A549 (cell line): Measurements from ENCODE around the gene FSD1. TPM values are rescaled to one million over a fixed set of nuclear protein-coding genes. Genes with fewer than 3 reads are reported as not detected.
"Not testable (repeated sequence)": the region's sequence is repeated elsewhere in the genome, so short reads cannot be mapped to it uniquely, and the experiment has no call there.

Experiments
- ATAC-seq, 2 experiments: fragments of 200-7000 bp in 1 of 2; fragments of >200 bp in 1 of 2; cut with Nextera tagmentation in 1 of 2; cut with Tn5 transposase in 1 of 2; 3 replicates each; pipeline versions ENCODE4 v1.8.0 to v1.9.1; 2018 to 2020; ENCODE audit warnings: mild to moderate bottlenecking in 1 of 2, moderate library complexity in 1 of 2
- CTCF ChIA-PET: fragments of 300-600 bp; sonication (Branson Sonifier 250); formaldehyde crosslinking; extraction: SDS; loops from one replicate; lab custom pipeline; 2021; ENCODE audit warnings: antibody characterized with exemption, inconsistent platforms; lab: Yijun Ruan, JAX
- POLR2A ChIA-PET: fragments of 350-600 bp; formaldehyde crosslinking; extraction: SDS; loops from one replicate; lab custom pipeline; 2021; ENCODE audit warnings: antibody characterized with exemption, inconsistent platforms; lab: Yijun Ruan, JAX
- DNase-seq, 2 experiments: peaks; one replicate each; pipeline versions ENCODE4 v3.0.0 to v3.0.0-alpha.2; 2011 to 2016; ENCODE audit warnings: low read depth in 1 of 2, low spot score in 1 of 2
- FAIRE-seq: peaks from 2 replicates; lab custom pipeline; 2011; peaks lifted over from hg19 to GRCh38; lab: Jason Lieb, UNC
- H3K27ac ChIP-seq, 2 experiments: fragments of >200 bp; sonication (Bioruptor Twin); formaldehyde crosslinking; 3 replicates each; pipeline ENCODE4 v1.5.1; 2016 to 2017
- H3K4me1 ChIP-seq: fragments of >200 bp; sonication (Bioruptor Twin); formaldehyde crosslinking; 3 replicates; pipeline ENCODE4 v1.6.1; 2016
- H3K4me2 ChIP-seq: fragments of >200 bp; sonication (Bioruptor Twin); formaldehyde crosslinking; 3 replicates; pipeline ENCODE4 v1.6.1; 2016
- H3K4me3 ChIP-seq: fragments of >200 bp; sonication (Bioruptor Twin); formaldehyde crosslinking; 3 replicates; pipeline ENCODE4 v1.5.1; 2016
- H3K9me3 ChIP-seq: fragments of >200 bp; sonication (Bioruptor Twin); formaldehyde crosslinking; 3 replicates; pipeline ENCODE4 v1.6.1; 2016
- ATOH8 ChIP-seq: fragments of 250-450 bp; sonication (Bioruptor Pico); IDR thresholded peaks from 2 replicates; pipeline ENCODE4 v1.5.0; 2020; ENCODE audit warnings: low read depth, mild to moderate bottlenecking, moderate library complexity
- BHLHE40 ChIP-seq: IDR thresholded peaks from 2 replicates; pipeline ENCODE4 v1.6.1; 2012; ENCODE audit warnings: low read depth, low read length, inconsistent platforms
- CBX8 ChIP-seq: fragments of 200-600 bp; sonication (generic); IDR thresholded peaks from 2 replicates; pipeline ENCODE4 v1.6.1; 2016
- CEBPB ChIP-seq, 2 experiments: fragments of >200 bp in 1 of 2; sonication (Bioruptor Twin) in 1 of 2; formaldehyde crosslinking in 1 of 2; IDR thresholded peaks; 2 replicates each; pipeline ENCODE4 v1.6.1; 2012 to 2016
- CHD4 ChIP-seq: fragments of 200-600 bp; sonication (generic); IDR thresholded peaks from 2 replicates; pipeline ENCODE4 v1.6.1; 2016; ENCODE audit warnings: antibody characterized with exemption, mild to moderate bottlenecking, borderline replicate concordance
- EHF ChIP-seq: fragments of 250-450 bp; sonication (Bioruptor Pico); IDR thresholded peaks from 2 replicates; pipeline ENCODE4 v1.5.0; 2020; ENCODE audit warnings: mild to moderate bottlenecking
- EP300 ChIP-seq, 2 experiments: fragments of >200 bp; sonication (Bioruptor Twin); formaldehyde crosslinking; IDR thresholded peaks; 2 replicates in 1 of 2; 3 replicates in 1 of 2; pipeline ENCODE4 v1.6.1; 2016 to 2017
- FOSB ChIP-seq: fragments of 250-450 bp; sonication (Bioruptor Pico); IDR thresholded peaks from 2 replicates; pipeline ENCODE4 v1.5.0; 2020; ENCODE audit warnings: mild to moderate bottlenecking, moderate library complexity
- HMGXB4 ChIP-seq: fragments of 250-450 bp; sonication (Bioruptor Pico); IDR thresholded peaks from 2 replicates; pipeline ENCODE4 v1.5.0; 2021; ENCODE audit warnings: mild to moderate bottlenecking, moderate library complexity, borderline replicate concordance
- HOXB5 ChIP-seq: fragments of 250-450 bp; sonication (Bioruptor Pico); IDR thresholded peaks from 2 replicates; pipeline ENCODE4 v1.5.0; 2020; ENCODE audit warnings: mild to moderate bottlenecking, moderate library complexity
- JUNB ChIP-seq: fragments of >200 bp; sonication (Bioruptor Twin); formaldehyde crosslinking; IDR thresholded peaks from 2 replicates; pipeline ENCODE4 v1.6.1; 2016
- MAFK ChIP-seq: fragments of 450-650 bp; IDR thresholded peaks from 2 replicates; pipeline ENCODE4 v1.6.1; 2014; ENCODE audit not compliant: partially characterized antibody
- NFE2L2 ChIP-seq: fragments of 150-350 bp; conservative IDR thresholded peaks from 2 replicates; pipeline ENCODE4 v1.6.1; 2014; ENCODE audit warnings: low read length
- NPAS2 ChIP-seq: fragments of 250-450 bp; sonication (Bioruptor Pico); IDR thresholded peaks from 2 replicates; pipeline ENCODE4 v1.8.0; 2022; ENCODE audit warnings: mild to moderate bottlenecking, moderate library complexity, borderline replicate concordance
- NR3C1 ChIP-seq: fragments of >200 bp; sonication (Bioruptor Twin); formaldehyde crosslinking; IDR thresholded peaks from 3 replicates; pipeline ENCODE4 v1.6.1; 2017
- RFX5 ChIP-seq: fragments of 450-650 bp; IDR thresholded peaks from 2 replicates; pipeline ENCODE4 v1.7.1; 2014; ENCODE audit warnings: antibody characterized with exemption, mild to moderate bottlenecking, moderate library complexity
- RNF2 ChIP-seq: fragments of 200-600 bp; sonication (generic); IDR thresholded peaks from 2 replicates; pipeline ENCODE4 v1.6.1; 2016; ENCODE audit warnings: low read depth, mild to moderate bottlenecking, antibody characterized with exemption, moderate library complexity, borderline replicate concordance
- SMC3 ChIP-seq: fragments of >200 bp; sonication (Bioruptor Twin); formaldehyde crosslinking; IDR thresholded peaks from 3 replicates; pipeline ENCODE4 v1.6.1; 2018; ENCODE audit warnings: inconsistent platforms
- USF2 ChIP-seq: fragments of 450-650 bp; IDR thresholded peaks from 2 replicates; pipeline ENCODE4 v1.6.1; 2014; ENCODE audit warnings: antibody characterized with exemption
- ZFP36 ChIP-seq: fragments of 450-650 bp; IDR thresholded peaks from 2 replicates; pipeline ENCODE4 v1.6.1; 2014; ENCODE audit warnings: borderline replicate concordance; ENCODE audit not compliant: partially characterized antibody
- ZNF302 ChIP-seq: fragments of 250-450 bp; sonication (Bioruptor Pico); IDR thresholded peaks from 2 replicates; pipeline ENCODE4 v1.9.0; 2021; ENCODE audit warnings: inconsistent platforms, mild to moderate bottlenecking, moderate library complexity
- WGBS: methylation state at CpG from one replicate; pipeline ENCODE4 v1.1.6; 2017; ENCODE audit errors: missing lambda C conversion rate; 5-methylcytosine and 5-hydroxymethylcytosine counted together
- polyA plus RNA-seq, 4 experiments: library from polyadenylated mRNA; depleted of rRNA in 3 of 4; stranded (reverse); fragments of >200 nt; fragmentation: RNase III in 1 of 4; extraction: RNeasy Plus Mini Kit Qiagen cat#74134 plus additional on column Dnase treatment in 1 of 4; gene quantifications; 2 replicates in 3 of 4; 3 replicates in 1 of 4; pipeline ENCODE4 v1.2.3, GENCODE V29; 2011 to 2017

The FSD1 gene
- polyA plus RNA-seq, 2 of the 4 experiments (the other 2 are of a cell fraction), result 3.5 to 13.2 TPM

- no peak for FAIRE-seq
- ChIA-PET POLR2A (no interaction called here), CTCF (interaction anchor here (0.6 to 1.4 kb wide), 4 partner anchors 17 to 280 kb away, joined by 3 to 4 read pairs (median 3); no protein-coding TSS in a partner anchor)
- Histone ChIP-seq H3K4me3 (peak overlapping the region; percentile 17; the same call in 1 of the 3 replicates), H3K27ac (no peak overlapping the region), H3K4me1 (peaks cover 2% of the 10 kb centered on the region; the same call in 1 of the 3 replicates), H3K4me2 (peak overlapping the region; percentile 72), H3K9me3 (no peaks in the 10 kb centered on the region)
- peak; percentile 94 to 96 for ATAC-seq
- WGBS, result 13% methylated on average over 17 of the region's 20 CpGs
- peak; percentile 84 to 93 for DNase-seq
- TF ChIP-seq SMC3, result no peak
- TF ChIP-seq EHF (CRISPR knock-in tag), result no peak
- TF ChIP-seq CBX8, result no peak
- no peak for TF ChIP-seq HOXB5 (CRISPR knock-in tag)
- no peak for TF ChIP-seq NPAS2
- no peak for TF ChIP-seq ZNF302
- TF ChIP-seq MAFK, result no peak
- no peak for TF ChIP-seq ZFP36
- TF ChIP-seq JUNB, result no peak
- no peak for TF ChIP-seq BHLHE40
- TF ChIP-seq FOSB (CRISPR knock-in tag), result no peak
- TF ChIP-seq CEBPB (IDR thresholded peaks at IDR 0.05), result no peak
- TF ChIP-seq HMGXB4, result no peak
- TF ChIP-seq CHD4, result no peak
- TF ChIP-seq NFE2L2, result no peak
- TF ChIP-seq EP300 (IDR thresholded peaks at IDR 0.05), result no peak
- TF ChIP-seq RFX5, result no peak
Observed at GRCh38 chr19:4284176-4284958, 20.0 kb upstream of the FSD1 start.

- H3K27ac ChIP-seq, result no peak overlapping the region
- no peaks in the 10 kb centered on the region; the same call in 2 of the 3 replicates for H3K4me1 ChIP-seq
- 46% methylated on average over 6 of the region's 6 CpGs for WGBS
- H3K4me2 ChIP-seq, result peak overlapping the region; percentile 72
- DNase-seq, result no peak
- no peak for FAIRE-seq
- peak overlapping the region; percentile 17; the same call in 1 of the 3 replicates for H3K4me3 ChIP-seq
- no peak for ATAC-seq
- no peaks in the 10 kb centered on the region for H3K9me3 ChIP-seq
- ChIA-PET CTCF (interaction anchor here (1.3 kb wide), 1 partner anchor 18 kb away, joined by 4 read pairs; no protein-coding TSS in a partner anchor), POLR2A (no interaction called here)
- TF ChIP-seq CHD4, result no peak
- no peak for TF ChIP-seq BHLHE40
- no peak for TF ChIP-seq ATOH8 (CRISPR knock-in tag)
- TF ChIP-seq NR3C1, result no peak
- TF ChIP-seq RNF2, result no peak
- no peak for TF ChIP-seq USF2
Observed at GRCh38 chr19:4284974-4285373, 19.4 kb upstream of the FSD1 start.

GRCh38 chr19:4286141-4286540 is 18.3 kb upstream of the FSD1 start:
- H3K27ac ChIP-seq, ATAC-seq, H3K9me3 ChIP-seq, POLR2A ChIA-PET, DNase-seq, H3K4me1 ChIP-seq, H3K4me2 ChIP-seq, H3K4me3 ChIP-seq, FAIRE-seq: not testable (repeated sequence)
- CTCF ChIA-PET, result interaction anchor here (0.9 to 1.3 kb wide), 2 partner anchors 19 to 66 kb away, joined by 3 to 4 read pairs; no protein-coding TSS in a partner anchor
- WGBS, result 80% methylated on average over 4 of the region's 4 CpGs
